Iris pigment epithelial cell (primary cell): ENCODE results near the gene DDX31.
"Not testable (repeated sequence)": the region's sequence is repeated elsewhere in the genome, so short reads cannot be mapped to it uniquely, and the experiment has no call there.

ENCODE experiments used
- DNase-seq: peaks from one replicate; pipeline ENCODE4 v3.0.0-alpha.2; 2011; ENCODE audit warnings: low read depth

The DDX31 gene

GRCh38 chr9:132669698-132670456 is at the start of gene DDX31:
TSS of gene DDX31 (minus strand) at chr9:132669983. CDS start at chr9:132669934, 49 bp downstream.
- peak; percentile 83 for DNase-seq

- not testable (repeated sequence) for DNase-seq
Observed at GRCh38 chr9:132718381-132718928, 48.7 kb upstream of the DDX31 start.

GRCh38 chr9:132717326-132717945 is 47.7 kb upstream of the DDX31 start:
- DNase-seq: no peak

- DNase-seq: no peak
Observed at GRCh38 chr9:132716007-132716406, 46.2 kb upstream of the DDX31 start.

- DNase-seq: no peak
Observed at GRCh38 chr9:132712753-132713152, 43.0 kb upstream of the DDX31 start.

- DNase-seq: no peak
Observed at GRCh38 chr9:132711846-132712245, 42.1 kb upstream of the DDX31 start.

- DNase-seq: not testable (repeated sequence)
Observed at GRCh38 chr9:132711152-132711551, 41.4 kb upstream of the DDX31 start.

- DNase-seq: no peak
Observed at GRCh38 chr9:132710333-132710732, 40.5 kb upstream of the DDX31 start.

GRCh38 chr9:132708769-132709430 is 39.1 kb upstream of the DDX31 start:
- no peak for DNase-seq

GRCh38 chr9:132708239-132708638 is 38.5 kb upstream of the DDX31 start:
- no peak for DNase-seq

- DNase-seq: peak; percentile 79
Observed at GRCh38 chr9:132703336-132703735, 33.6 kb upstream of the DDX31 start.

GRCh38 chr9:132702254-132702653 is 32.5 kb upstream of the DDX31 start:
- DNase-seq: no peak

- peak; percentile 33 for DNase-seq
Observed at GRCh38 chr9:132699956-132700355, 30.2 kb upstream of the DDX31 start.

GRCh38 chr9:132698989-132699388 is 29.2 kb upstream of the DDX31 start:
- peak; percentile 25 for DNase-seq

- no peak for DNase-seq
Observed at GRCh38 chr9:132697230-132697629, 27.4 kb upstream of the DDX31 start.

GRCh38 chr9:132694144-132694543 is 24.4 kb upstream of the DDX31 start:
- peak; percentile 51 for DNase-seq

GRCh38 chr9:132690696-132691095 is 20.9 kb upstream of the DDX31 start:
- no peak for DNase-seq

GRCh38 chr9:132683873-132684272 is 14.1 kb upstream of the DDX31 start:
- no peak for DNase-seq

GRCh38 chr9:132681561-132681960 is 11.8 kb upstream of the DDX31 start:
- DNase-seq: peak; percentile 65

- DNase-seq: no peak
Observed at GRCh38 chr9:132679946-132680625, 10.3 kb upstream of the DDX31 start.

- DNase-seq: no peak
Observed at GRCh38 chr9:132677976-132678375, 8.2 kb upstream of the DDX31 start.

- no peak for DNase-seq
Observed at GRCh38 chr9:132674485-132674884, 4.7 kb upstream of the DDX31 start.
